Activated effector memory CD4-positive, alpha-beta T cell treated with anti-CD3 and anti-CD28 coated beads, Interleukin-2, amount 50 U/mL, for 16 hours (primary cell): ENCODE data around the gene LRCOL1.

ENCODE experiments used
- DNase-seq: peaks from one replicate; pipeline ENCODE4 v3.0.0-alpha.2; 2020

Gene LRCOL1

GRCh38 chr12:132610051-132610759 lies at the start of gene LRCOL1:
LRCOL1 (minus strand) TSS chr12:132610582; CDS start chr12:132606251, 4,331 bp downstream.
- no peak for DNase-seq

DNA sequence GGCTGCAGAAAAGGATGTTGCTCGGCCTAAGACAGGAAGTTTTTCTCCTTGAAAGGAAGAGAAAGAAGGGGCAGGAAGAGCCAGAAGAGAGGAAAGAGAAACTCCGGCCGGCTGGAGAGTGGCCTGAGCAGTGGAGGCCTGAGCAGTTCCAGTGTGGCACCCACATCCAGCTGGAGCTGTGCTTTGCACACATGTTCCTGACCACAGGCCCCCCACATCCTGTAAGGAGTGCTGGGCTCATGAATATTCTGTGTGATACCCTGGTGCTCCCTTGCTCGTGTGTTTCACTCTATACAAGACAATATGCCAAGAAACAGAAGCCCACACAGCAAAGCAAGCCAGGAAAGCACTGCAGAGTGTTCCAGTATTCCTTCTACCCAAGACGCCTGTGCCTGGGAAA lies 49.7 kb upstream of the LRCOL1 start:
- no peak for DNase-seq

- no peak for DNase-seq
Observed at GRCh38 chr12:132659146-132659545, 48.8 kb upstream of the LRCOL1 start.

- no peak for DNase-seq
Observed at GRCh38 chr12:132658149-132658894, 47.9 kb upstream of the LRCOL1 start.

- DNase-seq, result no peak
Observed at GRCh38 chr12:132657004-132657727, 46.8 kb upstream of the LRCOL1 start.

GRCh38 chr12:132653567-132654290 lies 43.3 kb upstream of the LRCOL1 start:
- no peak for DNase-seq

- no peak for DNase-seq
Observed at GRCh38 chr12:132651444-132652100, 41.2 kb upstream of the LRCOL1 start.

DNA sequence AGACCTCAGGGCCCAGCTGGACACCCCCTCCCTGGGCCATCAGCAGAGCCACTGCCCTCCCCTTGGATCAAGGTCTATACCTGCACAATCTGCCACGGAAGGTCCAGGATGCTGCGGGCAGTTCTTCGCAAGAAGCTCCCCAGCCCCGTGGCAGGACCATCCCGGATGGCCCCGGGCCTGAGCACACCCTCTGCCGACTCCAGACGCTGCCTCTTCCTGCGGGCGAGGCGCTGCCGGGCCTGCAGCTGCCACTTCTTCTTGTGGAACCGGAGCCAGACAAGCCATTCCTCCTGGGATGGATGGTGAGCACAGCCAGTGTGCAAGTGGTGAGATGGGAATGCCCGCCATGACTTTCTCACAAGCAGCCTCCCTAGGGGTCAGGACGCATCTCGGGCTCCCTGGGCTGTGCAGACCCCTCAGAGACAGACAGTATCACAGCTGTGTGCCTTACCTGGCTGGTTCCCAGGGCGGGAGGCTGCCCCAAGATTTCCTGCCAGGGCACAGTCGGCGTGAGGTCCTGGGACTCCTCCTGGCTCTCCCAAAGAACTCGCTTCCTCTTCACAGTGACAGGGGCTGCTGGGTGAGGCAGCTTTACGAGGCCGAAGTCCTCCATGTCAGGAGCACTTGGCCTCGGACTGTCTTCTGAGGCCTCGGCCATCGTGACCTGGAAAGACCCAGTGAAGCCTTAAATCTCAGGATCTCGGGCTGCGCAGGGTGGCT lies 39.0 kb upstream of the LRCOL1 start:
- no peak for DNase-seq

GRCh38 chr12:132648616-132649225 lies 38.3 kb upstream of the LRCOL1 start:
- DNase-seq, result no peak

- no peak for DNase-seq
Observed at GRCh38 chr12:132647858-132648257, 37.5 kb upstream of the LRCOL1 start.

DNA sequence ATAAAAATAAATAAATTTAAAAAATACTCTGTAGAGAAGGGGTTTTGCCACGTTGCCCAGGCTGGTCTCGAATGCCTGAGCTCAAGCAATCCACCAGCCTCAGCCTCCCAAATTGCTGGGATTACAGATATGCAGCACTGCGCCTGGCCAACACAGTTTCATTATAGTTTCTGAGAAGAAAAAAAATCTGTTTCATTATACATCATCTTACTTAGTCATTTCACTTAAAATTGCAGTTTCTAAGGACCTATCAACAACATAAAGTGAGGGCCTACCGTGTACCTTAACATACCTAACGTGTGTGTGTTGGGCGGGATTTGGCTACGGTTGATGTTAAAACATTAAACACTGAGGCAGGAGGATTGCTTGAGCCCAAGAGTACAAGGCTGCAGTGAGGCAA lies 36.5 kb upstream of the LRCOL1 start:
- no peak for DNase-seq

GRCh38 chr12:132642846-132643835 lies 32.8 kb upstream of the LRCOL1 start:
- no peak for DNase-seq

DNA sequence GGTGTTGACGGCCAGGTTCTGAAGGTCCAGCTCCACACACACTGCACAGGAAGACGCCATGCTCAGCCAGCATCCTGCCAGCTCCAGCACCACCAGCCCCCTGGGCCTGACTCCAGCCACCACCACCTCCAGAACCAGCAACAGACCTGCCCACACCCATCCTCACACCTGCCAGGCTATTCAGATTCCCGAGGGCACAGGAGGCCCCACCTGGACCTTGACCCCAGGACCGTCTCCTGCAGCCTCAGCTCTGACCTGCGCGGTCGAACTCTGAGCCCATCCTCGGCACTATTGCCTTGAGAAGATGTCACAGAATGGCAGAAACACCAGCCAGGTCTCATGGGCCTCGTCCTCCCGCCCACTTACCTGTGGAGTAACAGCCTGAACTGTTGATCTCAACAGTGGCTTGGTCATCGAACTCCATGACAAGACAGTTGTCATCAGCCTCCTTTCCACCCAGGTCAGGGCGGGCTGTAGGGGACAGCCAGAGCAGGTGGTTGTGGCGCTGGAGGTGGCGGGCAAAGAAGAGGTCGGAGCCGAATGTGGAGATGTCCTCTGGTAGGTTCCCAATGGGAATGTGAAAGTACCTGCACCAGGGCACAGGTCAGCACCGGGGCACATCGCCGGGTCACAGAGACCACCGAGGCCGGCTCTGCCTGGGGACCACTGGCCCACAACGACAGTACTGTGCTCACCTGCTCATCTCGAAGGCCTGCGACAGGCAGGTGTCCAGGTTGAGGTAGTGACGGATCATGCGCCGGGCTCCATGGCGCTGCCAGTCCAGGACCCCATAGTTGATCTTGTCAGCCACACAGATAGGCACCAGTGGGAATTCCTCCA lies 31.6 kb upstream of the LRCOL1 start:
- no peak for DNase-seq

- no peak for DNase-seq
Observed at GRCh38 chr12:132640936-132641335, 30.6 kb upstream of the LRCOL1 start.

- no peak for DNase-seq
Observed at GRCh38 chr12:132639956-132640520, 29.7 kb upstream of the LRCOL1 start.

- no peak for DNase-seq
Observed at GRCh38 chr12:132638541-132639408, 28.4 kb upstream of the LRCOL1 start.

DNA sequence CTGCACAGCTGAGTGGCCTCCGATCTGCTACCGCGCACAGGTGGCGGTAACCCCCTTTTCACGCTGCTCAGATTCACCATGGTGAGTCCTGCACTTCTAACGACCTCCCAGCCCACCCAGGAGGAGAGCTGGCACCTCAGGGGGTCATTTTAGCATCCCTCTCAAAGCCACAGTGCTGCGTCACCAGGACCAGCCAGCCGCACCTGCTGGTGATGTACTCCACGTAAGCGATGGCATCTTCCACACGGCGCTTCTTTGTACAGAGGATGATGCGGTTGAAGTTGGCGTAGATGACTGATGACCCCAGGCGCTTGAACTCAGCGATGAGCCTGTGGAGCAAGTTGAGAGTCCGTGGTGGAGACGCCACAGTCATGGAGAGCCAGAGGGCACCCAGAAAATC lies 27.4 kb upstream of the LRCOL1 start:
- no peak for DNase-seq
